Fibroblast of villous mesenchyme (primary cell): ENCODE measurements around the gene VARS1. TPM values are rescaled to one million over a fixed set of nuclear protein-coding genes. Genes with fewer than 3 reads are reported as not detected.

Experiments
- DNase-seq: peaks from one replicate; pipeline ENCODE4 v3.0.0-alpha.2; 2010; ENCODE audit warnings: low read depth
- H3K4me3 ChIP-seq: 2 replicates; pipeline ENCODE4 v1.5.1; 2011; ENCODE audit warnings: low read depth, mild to moderate bottlenecking, low read length
- total RNA-seq: library from RNA; depleted of rRNA; stranded (reverse); fragments of >200 nt; gene quantifications from 2 replicates; pipeline ENCODE4 v1.2.3, GENCODE V29; 2012
- TF ChIP-seq, protein P1 (sequence below): IDR thresholded peaks from 2 replicates; pipeline ENCODE4 v1.5.1; 2012; ENCODE audit warnings: low read depth, mild to moderate bottlenecking, low read length; ENCODE audit not compliant: insufficient read depth

VARS1 gene
- total RNA-seq, 1 donor: 60.0 TPM

DNA sequence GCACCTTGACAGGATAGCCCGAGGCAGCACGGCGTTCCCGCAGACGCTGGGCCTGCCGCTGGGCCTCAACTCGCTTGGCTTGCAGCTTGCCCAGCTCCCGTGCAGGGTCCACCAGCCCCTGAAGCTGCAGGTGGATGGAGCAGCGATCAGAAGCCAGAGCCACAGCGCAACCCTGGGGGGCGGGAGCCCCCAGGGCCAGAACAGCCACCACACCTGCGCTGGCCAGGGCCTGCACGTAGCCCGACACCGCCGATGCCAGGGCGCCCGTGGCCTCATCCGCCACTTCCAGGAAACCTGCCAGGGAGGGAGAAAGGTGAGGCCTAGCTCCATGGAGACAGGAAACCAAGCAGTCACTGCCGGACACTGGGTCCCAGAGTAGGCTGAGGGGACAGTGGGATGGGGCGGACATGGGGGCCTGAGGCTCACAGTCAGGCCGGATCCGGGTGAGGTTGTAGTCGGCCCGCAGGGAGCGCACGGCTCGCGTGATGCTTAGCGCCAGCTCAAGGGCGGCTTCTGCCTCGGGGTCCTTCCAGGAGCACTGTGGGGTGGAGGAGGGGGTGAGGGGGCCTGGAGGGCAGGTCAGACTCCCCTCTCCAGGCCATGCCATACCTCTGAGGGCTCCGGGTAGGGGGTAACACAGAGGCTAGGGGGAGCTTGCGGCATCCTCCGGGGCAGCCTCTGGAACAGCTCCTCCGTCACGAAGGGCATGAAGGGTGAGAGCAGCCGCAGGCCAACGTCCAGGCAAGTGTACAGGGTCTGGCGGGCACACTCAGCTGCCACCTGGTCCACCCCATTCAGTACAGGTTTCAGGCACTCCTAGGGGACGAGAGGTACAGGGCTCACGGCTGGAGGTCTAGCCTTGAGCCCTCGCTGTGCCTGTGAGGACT lies 16.3 kb downstream of the VARS1 start:
- no peak for DNase-seq
- TF ChIP-seq, protein P1, sequence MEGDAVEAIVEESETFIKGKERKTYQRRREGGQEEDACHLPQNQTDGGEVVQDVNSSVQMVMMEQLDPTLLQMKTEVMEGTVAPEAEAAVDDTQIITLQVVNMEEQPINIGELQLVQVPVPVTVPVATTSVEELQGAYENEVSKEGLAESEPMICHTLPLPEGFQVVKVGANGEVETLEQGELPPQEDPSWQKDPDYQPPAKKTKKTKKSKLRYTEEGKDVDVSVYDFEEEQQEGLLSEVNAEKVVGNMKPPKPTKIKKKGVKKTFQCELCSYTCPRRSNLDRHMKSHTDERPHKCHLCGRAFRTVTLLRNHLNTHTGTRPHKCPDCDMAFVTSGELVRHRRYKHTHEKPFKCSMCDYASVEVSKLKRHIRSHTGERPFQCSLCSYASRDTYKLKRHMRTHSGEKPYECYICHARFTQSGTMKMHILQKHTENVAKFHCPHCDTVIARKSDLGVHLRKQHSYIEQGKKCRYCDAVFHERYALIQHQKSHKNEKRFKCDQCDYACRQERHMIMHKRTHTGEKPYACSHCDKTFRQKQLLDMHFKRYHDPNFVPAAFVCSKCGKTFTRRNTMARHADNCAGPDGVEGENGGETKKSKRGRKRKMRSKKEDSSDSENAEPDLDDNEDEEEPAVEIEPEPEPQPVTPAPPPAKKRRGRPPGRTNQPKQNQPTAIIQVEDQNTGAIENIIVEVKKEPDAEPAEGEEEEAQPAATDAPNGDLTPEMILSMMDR: no peak
- no peak overlapping the region for H3K4me3 ChIP-seq

DNA sequence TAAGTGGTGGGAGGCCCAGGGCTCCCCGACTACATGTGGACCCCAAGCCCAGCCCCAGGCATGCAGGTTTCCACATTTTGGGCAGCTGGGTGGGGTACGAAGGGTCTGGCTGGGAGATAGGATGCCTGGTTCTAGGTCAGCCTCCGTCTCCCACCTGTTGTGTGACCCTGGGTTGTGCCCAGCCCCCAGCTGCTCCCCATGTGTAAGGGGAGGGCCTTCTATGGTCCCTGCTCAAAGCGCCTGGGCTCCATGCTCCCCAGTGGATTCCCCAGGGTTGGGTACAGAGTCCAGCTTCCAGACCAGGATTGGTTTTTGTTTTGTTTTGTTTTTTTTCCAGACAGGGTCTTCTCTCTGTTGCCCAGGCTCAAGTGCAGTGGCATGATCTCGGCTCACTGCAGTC lies 17.4 kb downstream of the VARS1 start:
- DNase-seq: no peak
- H3K4me3 ChIP-seq: no peak overlapping the region
- TF ChIP-seq, protein P1: no peak

DNA sequence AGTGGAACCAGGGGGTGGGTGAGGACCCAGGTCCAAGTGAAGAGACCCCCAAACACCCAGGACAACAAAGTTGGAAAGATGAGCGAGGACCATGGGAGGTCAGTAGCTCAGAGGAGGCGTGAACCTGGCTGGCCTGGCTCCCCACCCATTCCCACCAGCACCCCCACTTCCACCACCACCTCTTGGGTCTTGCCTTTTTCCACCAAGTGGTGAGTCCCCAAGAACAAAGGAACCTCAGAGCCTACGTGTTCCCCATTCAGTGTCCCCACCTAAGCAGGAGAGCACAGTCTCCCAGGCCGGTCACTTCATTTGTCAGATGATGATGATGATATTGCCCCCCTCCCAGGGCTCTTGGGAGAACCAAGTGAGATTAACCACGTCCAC lies 17.9 kb downstream of the VARS1 start:
- no peak for DNase-seq
- no peak overlapping the region for H3K4me3 ChIP-seq
- TF ChIP-seq, protein P1: no peak

DNA sequence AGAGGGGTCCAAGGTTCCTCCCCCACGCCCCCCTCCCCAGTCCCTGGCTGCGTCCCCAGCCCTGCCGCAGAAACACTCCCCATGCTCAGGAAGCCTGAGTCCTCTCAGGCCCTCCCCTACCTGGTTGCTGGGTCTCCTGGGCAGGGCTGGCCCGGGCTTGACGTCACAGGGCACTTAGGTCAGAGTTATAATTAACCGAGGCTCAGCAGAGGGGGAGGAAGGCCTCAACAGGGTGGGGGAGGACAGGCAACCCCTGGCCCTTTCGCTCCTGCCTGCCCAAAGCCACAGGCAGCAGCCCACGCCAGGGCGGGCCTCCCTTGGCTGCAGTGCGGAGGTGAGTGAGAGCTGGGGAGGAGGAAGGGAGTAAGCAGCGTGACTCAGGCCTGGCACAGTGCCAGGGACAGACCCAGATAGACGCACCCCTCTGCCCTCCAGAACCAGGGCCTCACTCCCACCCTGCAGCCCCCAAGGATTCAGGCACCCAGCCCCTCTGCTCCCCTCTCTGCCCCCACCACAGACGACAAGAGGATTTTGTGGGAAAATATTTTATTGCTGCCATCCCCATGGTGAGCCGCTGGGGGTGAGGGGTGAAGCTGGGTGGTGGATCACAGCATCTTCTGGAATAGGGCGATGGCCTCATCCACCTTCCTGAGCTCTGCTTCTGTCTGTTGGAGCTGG lies 18.4 kb downstream of the VARS1 start, which contains the start of gene VWA7:
TSS of gene VWA7 (minus strand) at position 340 of the 678 bp plus-strand sequence. CDS start 549 bp downstream, outside the sequence.
- peak; percentile 66 for DNase-seq
- TF ChIP-seq, protein P1: no peak
- H3K4me3 ChIP-seq: no peak within 1 kb of the TSS

DNA sequence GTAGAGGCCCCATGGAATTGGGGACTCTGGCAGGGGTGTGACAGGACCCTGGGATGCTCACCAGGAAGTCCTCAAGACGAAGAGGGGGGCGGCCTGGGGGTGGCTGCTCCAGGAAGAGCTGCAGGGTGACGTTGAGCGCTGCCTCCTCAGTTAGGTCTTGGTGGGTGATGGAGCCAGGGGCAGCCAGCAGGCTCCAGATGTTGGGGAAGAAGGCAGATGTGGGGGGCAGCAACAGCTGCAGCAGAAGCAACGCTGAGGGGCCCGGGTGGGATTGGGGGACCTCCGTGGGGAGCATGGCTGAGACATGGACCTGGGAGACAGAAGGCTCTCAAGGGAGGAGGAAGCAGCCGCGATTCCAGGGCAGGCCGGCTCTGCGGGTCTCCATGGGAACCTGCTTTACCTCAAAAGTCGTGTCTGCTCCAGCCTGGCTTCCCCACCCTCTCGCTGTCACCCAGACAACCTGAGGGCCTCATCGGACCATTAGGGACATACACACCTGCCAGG lies 19.0 kb downstream of the VARS1 start:
- DNase-seq: no peak
- H3K4me3 ChIP-seq: no peak overlapping the region
- TF ChIP-seq, protein P1: no peak

DNA sequence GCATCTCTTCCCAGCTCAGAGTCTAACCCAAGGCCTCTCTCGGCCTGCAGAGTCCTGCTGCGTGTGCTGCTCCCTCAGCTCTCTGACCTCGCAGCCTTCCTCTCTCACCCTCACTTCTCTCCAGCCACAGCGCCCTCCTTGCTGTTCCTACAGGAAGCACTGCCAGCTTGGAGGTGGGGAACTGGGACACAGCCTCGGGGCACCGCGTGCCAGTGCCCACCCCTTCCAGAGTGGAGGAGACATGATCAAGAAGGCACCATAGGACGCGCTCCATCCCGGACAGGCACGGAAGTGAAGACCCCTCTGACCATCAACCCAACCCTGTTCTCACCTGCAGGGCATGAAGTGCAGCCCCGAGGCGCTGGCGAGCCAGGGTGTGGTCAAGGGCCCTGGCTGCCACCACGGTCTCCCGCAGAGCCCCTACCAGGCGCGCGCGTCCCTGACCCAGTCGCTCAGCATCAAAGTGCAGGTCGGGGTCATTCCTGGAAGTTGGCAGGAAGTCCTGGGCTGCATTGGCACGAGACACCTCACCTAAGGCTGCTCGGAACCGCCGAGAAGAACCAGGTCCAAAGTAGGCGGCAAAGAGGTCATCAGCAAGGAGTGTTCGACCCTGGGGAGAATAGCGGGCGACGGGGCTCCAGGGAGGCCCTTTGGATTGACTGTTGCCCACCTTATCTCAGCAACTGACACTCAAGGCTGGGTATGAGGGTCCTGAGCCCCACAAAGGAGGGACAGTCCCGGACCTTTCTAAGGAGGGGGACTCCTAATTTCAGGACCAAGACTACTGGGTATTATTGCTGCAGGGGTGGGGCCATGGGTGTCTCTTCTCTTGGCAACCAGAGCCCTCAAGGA lies 19.7 kb downstream of the VARS1 start:
- H3K4me3 ChIP-seq: no peak overlapping the region
- TF ChIP-seq, protein P1: no peak
- no peak for DNase-seq
